ENCODE results near the gene GABRE.

GRCh38 chrX:151975228-151975593 is 735 bp upstream of the GABRE start:
- TF ChIP-seq POLR2AphosphoS5 (IDR thresholded peaks at IDR 0.05; ENCODE audit: low read length) (no peak), CTCF (IDR thresholded peaks at IDR 0.05 in 2 of 3, conservative IDR thresholded peaks at IDR 0.05 in 1 of 3; ENCODE audit: control insufficient read depth in 2 of 3, extremely low read depth in 1 of 3, insufficient read depth in 1 of 3, low read depth in 3 of 3, low read length in 3 of 3) (no peak), BCL11A (IDR thresholded peaks at IDR 0.05; ENCODE audit: low read depth, low read length) (no peak), USF1 (IDR thresholded peaks at IDR 0.05; ENCODE audit: borderline replicate concordance, extremely low read length, insufficient read depth, low read depth, low read length) (no peak)
